CD4-positive, alpha-beta T cell treated with Interleukin-21 for 1 hour (primary cell): Measurements from ENCODE around the gene DCAF4L1.

Source experiments
- DNase-seq: peaks from one replicate; pipeline ENCODE4 v3.0.0-alpha.2; 2020

The DCAF4L1 gene

GRCh38 chr4:41981456-41981855, at the start of gene DCAF4L1:
Gene DCAF4L1, plus strand, starts transcription at chr4:41981756. Its CDS starts 37 bp downstream, at chr4:41981793.
- no peak for DNase-seq

- DNase-seq: no peak
Measured at GRCh38 chr4:41932988-41933387, 48.6 kb upstream of the DCAF4L1 start.

- DNase-seq: peak; percentile 13
Measured at GRCh38 chr4:41933997-41934503, 47.5 kb upstream of the DCAF4L1 start.

- no peak for DNase-seq
Measured at GRCh38 chr4:41934514-41934900, 47.0 kb upstream of the DCAF4L1 start.

GRCh38 chr4:41934901-41935651, 46.5 kb upstream of the DCAF4L1 start, which contains the start of gene TMEM33:
Gene TMEM33, plus strand, starts transcription at chr4:41935429. Its CDS starts 56 bp downstream, at chr4:41935485.
- DNase-seq: peak; percentile 83

- no peak for DNase-seq
Measured at GRCh38 chr4:41935652-41936021, 45.9 kb upstream of the DCAF4L1 start.

- no peak for DNase-seq
Measured at GRCh38 chr4:41939016-41939626, 42.4 kb upstream of the DCAF4L1 start.

- DNase-seq: no peak
Measured at GRCh38 chr4:41940834-41941233, 40.7 kb upstream of the DCAF4L1 start.

- DNase-seq: no peak
Measured at GRCh38 chr4:41943506-41943905, 38.0 kb upstream of the DCAF4L1 start.

- no peak for DNase-seq
Measured at GRCh38 chr4:41944089-41944488, 37.5 kb upstream of the DCAF4L1 start.

GRCh38 chr4:41949531-41949930, 32.0 kb upstream of the DCAF4L1 start:
- DNase-seq: no peak

- peak; percentile 12 for DNase-seq
Measured at GRCh38 chr4:41957634-41958033, 23.9 kb upstream of the DCAF4L1 start.

GRCh38 chr4:41963105-41963504, 18.5 kb upstream of the DCAF4L1 start:
- peak; percentile 40 for DNase-seq

- no peak for DNase-seq
Measured at GRCh38 chr4:41964401-41964800, 17.2 kb upstream of the DCAF4L1 start.

GRCh38 chr4:41967392-41967791, 14.2 kb upstream of the DCAF4L1 start:
- DNase-seq: no peak

- DNase-seq: no peak
Measured at GRCh38 chr4:41969671-41970070, 11.9 kb upstream of the DCAF4L1 start.

- no peak for DNase-seq
Measured at GRCh38 chr4:41975341-41975740, 6.2 kb upstream of the DCAF4L1 start.

GRCh38 chr4:41976775-41977516, 4.6 kb upstream of the DCAF4L1 start:
- DNase-seq: no peak

GRCh38 chr4:41977709-41978108, 3.8 kb upstream of the DCAF4L1 start:
- DNase-seq: no peak

- DNase-seq: no peak
Measured at GRCh38 chr4:41982716-41983115, 1.2 kb downstream of the DCAF4L1 start.

- no peak for DNase-seq
Measured at GRCh38 chr4:41985151-41985550, 3.6 kb downstream of the DCAF4L1 start.

GRCh38 chr4:41989994-41990364, 8.4 kb downstream of the DCAF4L1 start:
- DNase-seq: no peak

- DNase-seq: peak; percentile 95
Measured at GRCh38 chr4:41990365-41991111, 9.0 kb downstream of the DCAF4L1 start, which contains the start of gene SLC30A9. Gene SLC30A9, plus strand, starts transcription at chr4:41990530. Its CDS starts 122 bp downstream, at chr4:41990652.
